ENCODE measurements around the gene CCDC91.
"Not testable (repeated sequence)": the region's sequence is repeated elsewhere in the genome, so short reads cannot be mapped to it uniquely, and the experiment has no call there.

CCDC91 gene

GRCh38 chr12:28180786-28181185, 9.5 kb upstream of the CCDC91 start:
- DNase-seq (ENCODE audit: low read depth in 4 of 4, low spot score in 1 of 4), result no peak

- DNase-seq (ENCODE audit: low read depth in 4 of 4, low spot score in 1 of 4), result no peak
These were observed 5.9 kb upstream of the CCDC91 start for GRCh38 chr12:28184375-28184774.

- DNase-seq (ENCODE audit: low read depth in 4 of 4, low spot score in 1 of 4), result no peak
These were observed 3.8 kb upstream of the CCDC91 start for GRCh38 chr12:28186500-28186899.

- DNase-seq (ENCODE audit: low read depth in 4 of 4, low spot score in 1 of 4), result no peak
These were observed 404 bp upstream of the CCDC91 start for GRCh38 chr12:28189784-28190320.

GRCh38 chr12:28191051-28192048, 1.1 kb downstream of the CCDC91 start:
- peak in 2 of 4 experiments; percentile 4 to 19 for DNase-seq (ENCODE audit: low read depth in 4 of 4, low spot score in 1 of 4)

GRCh38 chr12:28192125-28192524, 1.9 kb downstream of the CCDC91 start:
- no peak for DNase-seq (ENCODE audit: low read depth in 4 of 4, low spot score in 1 of 4)

- DNase-seq (ENCODE audit: low read depth in 4 of 4, low spot score in 1 of 4), result not testable (repeated sequence)
These were observed 4.4 kb downstream of the CCDC91 start for GRCh38 chr12:28194621-28195020.

- DNase-seq (ENCODE audit: low read depth in 4 of 4, low spot score in 1 of 4), result not testable (repeated sequence)
These were observed 10.9 kb downstream of the CCDC91 start for GRCh38 chr12:28201136-28201535.

- DNase-seq (ENCODE audit: low read depth in 4 of 4, low spot score in 1 of 4), result no peak
These were observed 12.3 kb downstream of the CCDC91 start for GRCh38 chr12:28202374-28203130.

GRCh38 chr12:28209782-28210181, 19.5 kb downstream of the CCDC91 start:
- DNase-seq (ENCODE audit: low read depth in 4 of 4, low spot score in 1 of 4), result no peak

- no peak for DNase-seq (ENCODE audit: low read depth in 4 of 4, low spot score in 1 of 4)
These were observed 21.9 kb downstream of the CCDC91 start for GRCh38 chr12:28212182-28212581.

GRCh38 chr12:28215021-28215420, 24.8 kb downstream of the CCDC91 start:
- DNase-seq (ENCODE audit: low read depth in 4 of 4, low spot score in 1 of 4), result no peak

GRCh38 chr12:28216016-28216415, 25.8 kb downstream of the CCDC91 start:
- DNase-seq (ENCODE audit: low read depth in 4 of 4, low spot score in 1 of 4), result no peak

GRCh38 chr12:28217805-28218204, 27.5 kb downstream of the CCDC91 start:
- DNase-seq (ENCODE audit: low read depth in 4 of 4, low spot score in 1 of 4), result no peak

GRCh38 chr12:28218875-28219274, 28.6 kb downstream of the CCDC91 start:
- DNase-seq (ENCODE audit: low read depth in 4 of 4, low spot score in 1 of 4), result no peak

- DNase-seq (ENCODE audit: low read depth in 4 of 4, low spot score in 1 of 4), result no peak
These were observed 29.6 kb downstream of the CCDC91 start for GRCh38 chr12:28219827-28220226.

GRCh38 chr12:28222081-28222700, 31.9 kb downstream of the CCDC91 start:
- peak in 3 of 4 experiments; percentile 34 to 63 (median 53) for DNase-seq (ENCODE audit: low read depth in 4 of 4, low spot score in 1 of 4)

GRCh38 chr12:28223025-28223554, 32.8 kb downstream of the CCDC91 start:
- DNase-seq (ENCODE audit: low read depth in 4 of 4, low spot score in 1 of 4), result no peak

GRCh38 chr12:28223858-28224257, 33.6 kb downstream of the CCDC91 start:
- DNase-seq (ENCODE audit: low read depth in 4 of 4, low spot score in 1 of 4), result no peak

- no peak for DNase-seq (ENCODE audit: low read depth in 4 of 4, low spot score in 1 of 4)
These were observed 36.4 kb downstream of the CCDC91 start for GRCh38 chr12:28226705-28227104.

GRCh38 chr12:28227251-28227650, 37.0 kb downstream of the CCDC91 start:
- DNase-seq (ENCODE audit: low read depth in 4 of 4, low spot score in 1 of 4), result no peak
